Activated T-cell treated with anti-CD3 and anti-CD28 coated beads, Interleukin-2, amount 50 U/mL, for 72 hours (primary cell): Measurements from ENCODE around the gene PLIN3. TPM values are rescaled to one million over a fixed set of nuclear protein-coding genes. Genes with fewer than 3 reads are reported as not detected.
A peak's percentile ranks its signal among the peaks of the same experiment; 100 is the strongest.
"Not testable (repeated sequence)": the region's sequence is repeated elsewhere in the genome, so short reads cannot be mapped to it uniquely, and the experiment has no call there.

Experiments
- ATAC-seq, 2 donors: fragments of 150-1000 bp; cut with Tn5 transposase; replicated peaks in 1 of 2; 2 replicates each; pipeline ENCODE4 v1.10.0; 2021; ENCODE audit warnings: moderate library complexity in 2 of 2, mild to moderate bottlenecking in 1 of 2
- DNase-seq, 2 donors: peaks; one replicate each; pipeline ENCODE4 v3.0.0; 2021 to 2022; ENCODE audit warnings: mixed read lengths in 1 of 2
- H3K27ac Mint-ChIP-seq: one replicate; pipeline ENCODE4 v1.8.0; 2022; ENCODE audit warnings: mild to moderate bottlenecking, moderate library complexity, mixed read lengths
- H3K27me3 Mint-ChIP-seq: one replicate; pipeline ENCODE4 v1.8.0; 2022; ENCODE audit warnings: low read depth, mixed read lengths
- H3K36me3 Mint-ChIP-seq, 2 donors: one replicate each; pipeline ENCODE4 v1.8.0; 2022; ENCODE audit warnings: mixed read lengths in 2 of 2, mild to moderate bottlenecking in 1 of 2; ENCODE audit not compliant: insufficient read depth in 2 of 2
- H3K4me1 Mint-ChIP-seq: one replicate; pipeline ENCODE4 v1.8.0; 2022; ENCODE audit warnings: low read depth, mixed read lengths
- H3K4me3 Mint-ChIP-seq, 2 donors: one replicate each; pipeline ENCODE4 v1.8.0; 2022; ENCODE audit warnings: mild to moderate bottlenecking in 2 of 2, mixed read lengths in 2 of 2, moderate library complexity in 2 of 2
- H3K9me3 Mint-ChIP-seq, 2 donors: one replicate each; pipeline ENCODE4 v1.8.0; 2022; ENCODE audit warnings: mixed read lengths in 2 of 2
- total RNA-seq, 2 donors: library from RNA; stranded (reverse); gene quantifications; one replicate each; pipeline ENCODE4 v1.2.3, GENCODE V29; 2022

PLIN3 gene
- total RNA-seq, 2 donors from 2014 or later, result 43.7 to 44.6 TPM

GRCh38 chr19:4851551-4852290 lies 15.7 kb downstream of the PLIN3 start:
- Mint-ChIP-seq H3K27ac (no peak overlapping the region), H3K4me3 (no peak overlapping the region), H3K4me1 (no peaks in the 10 kb centered on the region), H3K36me3 (peaks cover 0 to 3% of the 10 kb centered on the region in 2 donors), H3K27me3 (no peaks in the 10 kb centered on the region), H3K9me3 (no peaks in the 10 kb centered on the region)
- ATAC-seq (peak; percentile 86 to 92), DNase-seq (peak; percentile 67 to 79)

GRCh38 chr19:4849019-4849418 lies 18.4 kb downstream of the PLIN3 start:
- no peak overlapping the region for H3K4me3 Mint-ChIP-seq
- no peak overlapping the region for H3K27ac Mint-ChIP-seq
- ATAC-seq (no peak), DNase-seq (no peak)
- peaks cover 0 to 4% of the 10 kb centered on the region in 2 donors for H3K36me3 Mint-ChIP-seq
- H3K9me3 Mint-ChIP-seq, result no peaks in the 10 kb centered on the region
- H3K27me3 Mint-ChIP-seq, result no peaks in the 10 kb centered on the region
- H3K4me1 Mint-ChIP-seq, result no peaks in the 10 kb centered on the region

GRCh38 chr19:4847190-4847973 lies 20.1 kb downstream of the PLIN3 start:
- Mint-ChIP-seq H3K27ac (no peak overlapping the region), H3K36me3 (peaks cover 2 to 9% of the 10 kb centered on the region in 2 donors), H3K4me1 (no peaks in the 10 kb centered on the region), H3K4me3 (no peak overlapping the region), H3K9me3 (no peaks in the 10 kb centered on the region), H3K27me3 (no peaks in the 10 kb centered on the region)
- DNase-seq (no peak), ATAC-seq (no peak)

GRCh38 chr19:4845975-4846374 lies 21.5 kb downstream of the PLIN3 start:
- H3K4me1 Mint-ChIP-seq, H3K9me3 Mint-ChIP-seq, H3K4me3 Mint-ChIP-seq, H3K27me3 Mint-ChIP-seq, ATAC-seq, H3K27ac Mint-ChIP-seq, DNase-seq: not testable (repeated sequence)
- H3K36me3 Mint-ChIP-seq, result peaks cover 6 to 12% of the 10 kb centered on the region in 2 donors

GRCh38 chr19:4844348-4845179 lies 22.9 kb downstream of the PLIN3 start:
- H3K36me3 Mint-ChIP-seq, result peaks cover 7 to 16% of the 10 kb centered on the region in 2 donors
- H3K9me3 Mint-ChIP-seq, result no peaks in the 10 kb centered on the region
- DNase-seq (no peak), ATAC-seq (no peak)
- no peak overlapping the region for H3K27ac Mint-ChIP-seq
- H3K27me3 Mint-ChIP-seq, result no peaks in the 10 kb centered on the region
- H3K4me1 Mint-ChIP-seq, result peaks cover 15% of the 10 kb centered on the region
- no peak overlapping the region for H3K4me3 Mint-ChIP-seq

- no peak for DNase-seq
- H3K27me3 Mint-ChIP-seq, result no peaks in the 10 kb centered on the region
- no peak overlapping the region for H3K27ac Mint-ChIP-seq
- peaks cover 7 to 16% of the 10 kb centered on the region in 2 donors for H3K36me3 Mint-ChIP-seq
- H3K9me3 Mint-ChIP-seq, result no peaks in the 10 kb centered on the region
- H3K4me1 Mint-ChIP-seq, result peaks cover 15% of the 10 kb centered on the region
- no peak overlapping the region for H3K4me3 Mint-ChIP-seq
- ATAC-seq, result no peak
These were observed 23.9 kb downstream of the PLIN3 start for GRCh38 chr19:4843647-4843965.

GRCh38 chr19:4839192-4839591 lies 28.3 kb downstream of the PLIN3 start:
- H3K4me1 Mint-ChIP-seq, result peaks cover 15% of the 10 kb centered on the region
- H3K36me3 Mint-ChIP-seq, result peaks cover 7 to 15% of the 10 kb centered on the region in 2 donors
- H3K27ac Mint-ChIP-seq, result no peak overlapping the region
- H3K9me3 Mint-ChIP-seq, result no peaks in the 10 kb centered on the region
- H3K4me3 Mint-ChIP-seq, result no peak overlapping the region
- ATAC-seq, result no peak
- DNase-seq, result no peak
- H3K27me3 Mint-ChIP-seq, result no peaks in the 10 kb centered on the region

- peaks cover 5 to 8% of the 10 kb centered on the region in 2 donors for H3K36me3 Mint-ChIP-seq
- DNase-seq, result no peak
- H3K27ac Mint-ChIP-seq, result peak overlapping the region; percentile 79
- H3K27me3 Mint-ChIP-seq, result no peaks in the 10 kb centered on the region
- no peak for ATAC-seq
- peaks cover 29% of the 10 kb centered on the region for H3K4me1 Mint-ChIP-seq
- H3K9me3 Mint-ChIP-seq, result no peaks in the 10 kb centered on the region
- H3K4me3 Mint-ChIP-seq, result peak overlapping the region; percentile 63
These were observed 34.7 kb downstream of the PLIN3 start for GRCh38 chr19:4832776-4833175.

- not testable (repeated sequence) for ATAC-seq, DNase-seq, H3K9me3 Mint-ChIP-seq, H3K36me3 Mint-ChIP-seq, H3K27me3 Mint-ChIP-seq
- peak overlapping the region; percentile 57 for H3K27ac Mint-ChIP-seq
- peak overlapping the region; percentile 89 to 91 for H3K4me3 Mint-ChIP-seq
- peaks cover 33% of the 10 kb centered on the region for H3K4me1 Mint-ChIP-seq
These were observed 35.5 kb downstream of the PLIN3 start for GRCh38 chr19:4831979-4832340.

- no peaks in the 10 kb centered on the region for H3K9me3 Mint-ChIP-seq
- peaks cover 5 to 8% of the 10 kb centered on the region in 2 donors for H3K36me3 Mint-ChIP-seq
- ATAC-seq (peak; percentile 96 to 98), DNase-seq (peak; percentile 83)
- peak within 1 kb of the TSS; percentile 98 for H3K27ac Mint-ChIP-seq
- peaks cover 33% of the 10 kb centered on the region for H3K4me1 Mint-ChIP-seq
- peak within 1 kb of the TSS; percentile 89 to 91 for H3K4me3 Mint-ChIP-seq
- no peaks in the 10 kb centered on the region for H3K27me3 Mint-ChIP-seq
These were observed 36.0 kb downstream of the PLIN3 start, which contains the start of gene TICAM1 for GRCh38 chr19:4831304-4831978. Gene TICAM1 (minus strand): TSS chr19:4831712. CDS start chr19:4818377, 13,335 bp downstream.

- no peak for ATAC-seq
- H3K4me3 Mint-ChIP-seq, result peak overlapping the region; percentile 89 to 91
- H3K27me3 Mint-ChIP-seq, result no peaks in the 10 kb centered on the region
- H3K9me3 Mint-ChIP-seq, result no peaks in the 10 kb centered on the region
- peaks cover 5 to 8% of the 10 kb centered on the region in 2 donors for H3K36me3 Mint-ChIP-seq
- peaks cover 33% of the 10 kb centered on the region for H3K4me1 Mint-ChIP-seq
- DNase-seq, result no peak
- H3K27ac Mint-ChIP-seq, result peak overlapping the region; percentile 98
These were observed 36.6 kb downstream of the PLIN3 start for GRCh38 chr19:4830768-4831265.

- Mint-ChIP-seq H3K27me3 (no peaks in the 10 kb centered on the region), H3K4me1 (peaks cover 33% of the 10 kb centered on the region), H3K36me3 (peaks cover 5 to 8% of the 10 kb centered on the region in 2 donors), H3K9me3 (no peaks in the 10 kb centered on the region), H3K27ac (peak overlapping the region; percentile 98), H3K4me3 (peak overlapping the region; percentile 89 to 91)
- ATAC-seq, result no peak
- DNase-seq, result no peak
These were observed 37.1 kb downstream of the PLIN3 start for GRCh38 chr19:4830332-4830731.
